MG63 (cell line): ENCODE results near the gene SNX6. TPM values are rescaled to one million over a fixed set of nuclear protein-coding genes. Genes with fewer than 3 reads are reported as not detected.

Experiments
- total RNA-seq: library from RNA; depleted of rRNA; stranded (reverse); fragments of >200 nt; shearing (Covaris generic); gene quantifications from 2 replicates; pipeline ENCODE4 v1.2.3, GENCODE V29; 2014; ENCODE audit warnings: low replicate concordance; rRNA removed

SNX6 gene
- total RNA-seq, 1 experiment from 2014 or later, result 44.5 TPM

Other genes with a start within 250 kb of the SNX6 start
- gene SPTSSA, start 167.9 kb downstream of the SNX6 start, total RNA-seq, result 6.9 and 17.1 TPM in 2 replicates
- 26.5 and 28.7 TPM in 2 replicates for gene EAPP, start 90.4 kb downstream of the SNX6 start, total RNA-seq
- gene CFL2, start 84.4 kb upstream of the SNX6 start, total RNA-seq, result 25.8 and 37.6 TPM in 2 replicates
- gene BAZ1A, start 245.2 kb upstream of the SNX6 start, total RNA-seq, result 20.4 and 21.8 TPM in 2 replicates